GM19328 (cell line): ENCODE measurements around the gene ADARB1.
A peak's percentile ranks its signal among the peaks of the same experiment; 100 is the strongest.
"Not testable (repeated sequence)": the region's sequence is repeated elsewhere in the genome, so short reads cannot be mapped to it uniquely, and the experiment has no call there.

ENCODE experiments used
- ATAC-seq: cut with Tn5 transposase; IDR thresholded peaks from one replicate; pipeline ENCODE4 v1.9.1; 2021; ENCODE audit warnings: mild to moderate bottlenecking, moderate library complexity; ENCODE audit not compliant: unreplicated experiment

The ADARB1 gene

GRCh38 chr21:45074048-45074817 lies at the start of gene ADARB1:
Gene ADARB1, plus strand, starts transcription at chr21:45074580. Its CDS starts 97,077 bp downstream, at chr21:45171657.
- peak; percentile 51 for ATAC-seq

- no peak for ATAC-seq
These were observed 48.2 kb upstream of the ADARB1 start for GRCh38 chr21:45026066-45026745.

GRCh38 chr21:45026826-45027225 lies 47.6 kb upstream of the ADARB1 start:
- ATAC-seq: no peak

GRCh38 chr21:45027241-45028196 lies 46.9 kb upstream of the ADARB1 start:
- ATAC-seq: no peak

- not testable (repeated sequence) for ATAC-seq
These were observed 45.7 kb upstream of the ADARB1 start for GRCh38 chr21:45028645-45029044.

GRCh38 chr21:45029298-45029947 lies 45.0 kb upstream of the ADARB1 start:
- no peak for ATAC-seq

- no peak for ATAC-seq
These were observed 44.3 kb upstream of the ADARB1 start for GRCh38 chr21:45029948-45030681.

- no peak for ATAC-seq
These were observed 43.5 kb upstream of the ADARB1 start for GRCh38 chr21:45030682-45031570.

GRCh38 chr21:45031571-45032191 lies 42.7 kb upstream of the ADARB1 start:
- ATAC-seq: no peak

GRCh38 chr21:45032332-45032731 lies 42.0 kb upstream of the ADARB1 start:
- no peak for ATAC-seq

GRCh38 chr21:45032977-45033710 lies 41.2 kb upstream of the ADARB1 start:
- no peak for ATAC-seq

- ATAC-seq: no peak
These were observed 40.4 kb upstream of the ADARB1 start for GRCh38 chr21:45033791-45034555.

GRCh38 chr21:45034556-45035476 lies 39.6 kb upstream of the ADARB1 start:
- ATAC-seq: no peak

- no peak for ATAC-seq
These were observed 38.9 kb upstream of the ADARB1 start for GRCh38 chr21:45035477-45035848.

- no peak for ATAC-seq
These were observed 37.8 kb upstream of the ADARB1 start for GRCh38 chr21:45036630-45037029.

GRCh38 chr21:45037986-45038385 lies 36.4 kb upstream of the ADARB1 start:
- no peak for ATAC-seq
